H1 (cell line): ENCODE results near the gene FSTL4. TPM values are rescaled to one million over a fixed set of nuclear protein-coding genes. Genes with fewer than 3 reads are reported as not detected.

ENCODE experiments used
- CTCF ChIA-PET: fragments of 300-600 bp; sonication (Branson Sonifier 250); formaldehyde crosslinking; loops from one replicate; lab custom pipeline; 2021; ENCODE audit not compliant: partially characterized antibody; lab: Charles Lee
- POLR2A ChIA-PET: fragments of 300-600 bp; sonication (Branson Sonifier 250); formaldehyde crosslinking; loops from one replicate; lab custom pipeline; 2021; ENCODE audit warnings: inconsistent platforms; ENCODE audit not compliant: partially characterized antibody; lab: Charles Lee
- DNase-seq, 2 experiments: peaks; one replicate each; pipeline versions ENCODE4 v3.0.0 to v3.0.0-alpha.2; 2010 to 2022; ENCODE audit warnings: low spot score in 2 of 2, low read depth in 1 of 2, mixed read lengths in 1 of 2
- FAIRE-seq: peaks from 2 replicates; lab custom pipeline; 2011; peaks lifted over from hg19 to GRCh38; lab: Jason Lieb, UNC
- H2AFZ ChIP-seq: 2 replicates; pipeline ENCODE4 v1.8.1; 2012; ENCODE audit warnings: low read length, inconsistent platforms
- H2AK5ac ChIP-seq: 2 replicates; pipeline ENCODE4 v1.6.1; 2013; ENCODE audit warnings: low read depth, low read length
- H2BK120ac ChIP-seq: replicated peaks from 2 replicates; pipeline ENCODE3; 2013; ENCODE audit warnings: low read depth, low read length, inconsistent platforms
- H2BK12ac ChIP-seq: 2 replicates; pipeline ENCODE4 v1.6.1; 2013; ENCODE audit warnings: low read depth, low read length
- H2BK15ac ChIP-seq: 2 replicates; pipeline ENCODE4 v1.6.1; 2013; ENCODE audit warnings: low read length
- H2BK20ac ChIP-seq: 2 replicates; pipeline ENCODE4 v1.6.1; 2013; ENCODE audit warnings: low read length
- H2BK5ac ChIP-seq: 2 replicates; pipeline ENCODE4 v1.6.1; 2013; ENCODE audit warnings: low read depth, low read length
- H3K14ac ChIP-seq: 2 replicates; pipeline ENCODE4 v1.6.1; 2013; ENCODE audit warnings: inconsistent platforms; ENCODE audit not compliant: insufficient read length
- H3K18ac ChIP-seq: 2 replicates; pipeline ENCODE4 v1.6.1; 2013; ENCODE audit warnings: low read length; ENCODE audit errors: extremely low read depth
- H3K23ac ChIP-seq: 2 replicates; pipeline ENCODE4 v1.6.1; 2013; ENCODE audit warnings: inconsistent platforms; ENCODE audit not compliant: insufficient read length
- H3K23me2 ChIP-seq: 2 replicates; pipeline ENCODE4 v1.6.1; 2013; ENCODE audit warnings: low read depth, low read length
- H3K27ac ChIP-seq: 2 replicates; pipeline ENCODE4 v1.6.1; 2011; ENCODE audit warnings: low read depth, low read length, inconsistent platforms
- H3K27me3 ChIP-seq, 4 experiments: replicated peaks in 1 of 4; 1 replicate in 1 of 4; 2 replicates in 3 of 4; pipeline versions ENCODE4 v1.6.1 to v1.8.1; 2011 to 2013; ENCODE audit warnings: low read length in 3 of 4, mild to moderate bottlenecking in 3 of 4, inconsistent platforms in 2 of 4, mixed read lengths in 2 of 4, moderate library complexity in 1 of 4; ENCODE audit not compliant: control insufficient read depth in 3 of 4, insufficient read depth in 3 of 4; ENCODE audit errors: extremely low read depth in 1 of 4
- H3K36me3 ChIP-seq, 4 experiments: 2 replicates each; pipeline versions ENCODE4 v1.6.1 to v1.8.1; 2011 to 2013; ENCODE audit warnings: mild to moderate bottlenecking in 4 of 4, low read length in 3 of 4, moderate library complexity in 2 of 4, control low read depth in 1 of 4, inconsistent platforms in 1 of 4; ENCODE audit not compliant: insufficient read depth in 4 of 4, control insufficient read depth in 2 of 4
- H3K4ac ChIP-seq: replicated peaks from 2 replicates; pipeline ENCODE3; 2013; ENCODE audit warnings: low read length, low read depth, mixed read lengths, inconsistent platforms; ENCODE audit not compliant: insufficient read length
- H3K4me1 ChIP-seq, 4 experiments: replicated peaks in 1 of 4; 1 replicate in 1 of 4; 2 replicates in 3 of 4; pipeline versions ENCODE4 v1.6.1 to v1.8.1; 2011 to 2013; ENCODE audit warnings: low read length in 3 of 4, inconsistent platforms in 2 of 4, mixed read lengths in 1 of 4; ENCODE audit not compliant: insufficient read depth in 4 of 4, control insufficient read depth in 3 of 4
- H3K4me2 ChIP-seq, 2 experiments: 2 replicates each; pipeline versions ENCODE4 v1.6.1 to v1.8.1; 2011 to 2013; ENCODE audit warnings: low read depth in 2 of 2, low read length in 2 of 2, control low read depth in 1 of 2, inconsistent platforms in 1 of 2, mild to moderate bottlenecking in 1 of 2; ENCODE audit not compliant: insufficient read depth in 1 of 2
- H3K4me3 ChIP-seq, 4 experiments: fragments of 200-600, 300-600 bp in 1 of 4; sonication (generic), shearing (Covaris generic), sonication (Bioruptor Twin) in 1 of 4; 2 replicates each; pipeline versions ENCODE4 v1.5.1 to v1.8.1; 2011 to 2016; ENCODE audit warnings: low read length in 4 of 4, low read depth in 3 of 4, control low read depth in 2 of 4, inconsistent platforms in 2 of 4, mild to moderate bottlenecking in 2 of 4, mixed read lengths in 1 of 4, moderate library complexity in 1 of 4; ENCODE audit not compliant: insufficient read depth in 2 of 4; ENCODE audit errors: extremely low read depth in 1 of 4
- H3K56ac ChIP-seq: replicated peaks from 2 replicates; pipeline ENCODE3; 2013; ENCODE audit warnings: low read depth, mild to moderate bottlenecking, mixed read lengths, low read length, inconsistent platforms; ENCODE audit not compliant: insufficient read length
- H3K79me1 ChIP-seq: 2 replicates; pipeline ENCODE4 v1.6.1; 2013; ENCODE audit warnings: low read depth, low read length, control low read depth
- H3K79me2 ChIP-seq, 2 experiments: 2 replicates each; pipeline versions ENCODE4 v1.6.1 to v1.8.1; 2012 to 2013; ENCODE audit warnings: low read length in 2 of 2, mild to moderate bottlenecking in 2 of 2, inconsistent platforms in 1 of 2; ENCODE audit not compliant: insufficient read depth in 2 of 2, control insufficient read depth in 1 of 2
- H3K9ac ChIP-seq, 4 experiments: replicated peaks in 1 of 4; 1 replicate in 1 of 4; 2 replicates in 3 of 4; pipeline versions ENCODE4 v1.6.1 to v1.8.1; 2011 to 2013; ENCODE audit warnings: low read depth in 3 of 4, low read length in 3 of 4, control low read depth in 2 of 4, mild to moderate bottlenecking in 2 of 4, moderate library complexity in 2 of 4, inconsistent platforms in 1 of 4; ENCODE audit errors: extremely low read depth in 1 of 4
- H3K9me3 ChIP-seq, 2 experiments: 2 replicates each; pipeline versions ENCODE4 v1.6.1 to v1.8.1; 2012 to 2013; ENCODE audit warnings: mild to moderate bottlenecking in 2 of 2, moderate library complexity in 2 of 2, control low read depth in 1 of 2, inconsistent platforms in 1 of 2, low read depth in 1 of 2, low read length in 1 of 2, mixed read lengths in 1 of 2; ENCODE audit not compliant: insufficient read depth in 2 of 2
- H4K20me1 ChIP-seq, 2 experiments: replicated peaks in 1 of 2; 2 replicates each; pipeline versions ENCODE3 to v1.8.1; 2011 to 2013; ENCODE audit warnings: inconsistent platforms in 2 of 2, low read length in 2 of 2, mild to moderate bottlenecking in 1 of 2; ENCODE audit not compliant: insufficient read depth in 2 of 2, control insufficient read depth in 1 of 2
- H4K5ac ChIP-seq: 2 replicates; pipeline ENCODE4 v1.6.1; 2013; ENCODE audit warnings: low read length, low read depth, mixed read lengths, inconsistent platforms; ENCODE audit not compliant: insufficient read length
- H4K8ac ChIP-seq: 2 replicates; pipeline ENCODE4 v1.8.0; 2013; ENCODE audit warnings: mild to moderate bottlenecking, moderate library complexity, low read length, inconsistent platforms; ENCODE audit not compliant: insufficient read depth; ENCODE audit errors: extremely low read depth
- H4K91ac ChIP-seq: replicated peaks from 2 replicates; pipeline ENCODE3; 2013; ENCODE audit warnings: low read length, mixed read lengths, inconsistent platforms; ENCODE audit not compliant: insufficient read length
- CHD2 ChIP-seq: IDR thresholded peaks from 2 replicates; pipeline ENCODE4 v1.6.1; 2012; ENCODE audit warnings: low read length, improper control_type of control experiment
- CTBP2 ChIP-seq: IDR thresholded peaks from 2 replicates; pipeline ENCODE4 v1.7.0; 2011; ENCODE audit warnings: borderline replicate concordance, mild to moderate bottlenecking, moderate library complexity, mixed read lengths, low read length; ENCODE audit not compliant: insufficient read depth, insufficient read length
- NANOG ChIP-seq: IDR thresholded peaks from 2 replicates; pipeline ENCODE4 v1.6.1; 2011; ENCODE audit warnings: low read length, low read depth, mild to moderate bottlenecking, inconsistent platforms; ENCODE audit not compliant: insufficient read depth, poor library complexity, severe bottlenecking
- SIN3A ChIP-seq, 2 experiments: IDR thresholded peaks in 1 of 2; conservative IDR thresholded peaks in 1 of 2; 2 replicates each; pipeline ENCODE4 v1.6.1; 2011 to 2012; ENCODE audit warnings: low read length in 2 of 2, improper control_type of control experiment in 1 of 2, low read depth in 1 of 2, mild to moderate bottlenecking in 1 of 2
- WGBS, 2 experiments: shearing (Covaris generic) in 1 of 2; methylation state at CpG; one replicate each; pipeline versions ENCODE4 v1.1.6 to v1.1.7; 2013 to 2015; ENCODE audit warnings: low lambda C conversion rate in 2 of 2, mixed read lengths in 2 of 2, inconsistent platforms in 1 of 2, low coverage in 1 of 2, missing lambda C conversion rate in 1 of 2; ENCODE audit not compliant: insufficient replicate concordance in 2 of 2, insufficient coverage in 1 of 2, insufficient read length in 1 of 2; ENCODE audit errors: extremely low coverage in 1 of 2, missing lambda C conversion rate in 1 of 2; 5-methylcytosine and 5-hydroxymethylcytosine counted together
- polyA plus RNA-seq, 7 experiments: library from polyadenylated mRNA; depleted of rRNA in 3 of 7; stranded (reverse) in 5 of 7; unstranded in 2 of 7; fragments of >200 nt in 5 of 7; fragments of 200-250 nt in 2 of 7; gene quantifications; 1 replicate in 5 of 7; 2 replicates in 1 of 7; 4 replicates in 1 of 7; pipeline versions ENCODE4 v1.2.1 to v1.2.3, GENCODE V29; 2011 to 2013; ENCODE audit warnings: missing spikeins in 2 of 7, mixed read lengths in 2 of 7
- total RNA-seq: library from RNA; stranded (reverse); fragmentation: NEBNext Ultra II Directional; extraction: Animal tissue kit (Norgen Biotek cat#: 25700); gene quantifications from 2 replicates; pipeline ENCODE4 v1.2.1, GENCODE V29; 2021

FSTL4 gene
- total and polyA plus RNA-seq, 2 of the 8 experiments (the other 6 are each of a cell fraction or from before 2014, with no cell fraction given) = 3.1 to 4.1 TPM

DNA sequence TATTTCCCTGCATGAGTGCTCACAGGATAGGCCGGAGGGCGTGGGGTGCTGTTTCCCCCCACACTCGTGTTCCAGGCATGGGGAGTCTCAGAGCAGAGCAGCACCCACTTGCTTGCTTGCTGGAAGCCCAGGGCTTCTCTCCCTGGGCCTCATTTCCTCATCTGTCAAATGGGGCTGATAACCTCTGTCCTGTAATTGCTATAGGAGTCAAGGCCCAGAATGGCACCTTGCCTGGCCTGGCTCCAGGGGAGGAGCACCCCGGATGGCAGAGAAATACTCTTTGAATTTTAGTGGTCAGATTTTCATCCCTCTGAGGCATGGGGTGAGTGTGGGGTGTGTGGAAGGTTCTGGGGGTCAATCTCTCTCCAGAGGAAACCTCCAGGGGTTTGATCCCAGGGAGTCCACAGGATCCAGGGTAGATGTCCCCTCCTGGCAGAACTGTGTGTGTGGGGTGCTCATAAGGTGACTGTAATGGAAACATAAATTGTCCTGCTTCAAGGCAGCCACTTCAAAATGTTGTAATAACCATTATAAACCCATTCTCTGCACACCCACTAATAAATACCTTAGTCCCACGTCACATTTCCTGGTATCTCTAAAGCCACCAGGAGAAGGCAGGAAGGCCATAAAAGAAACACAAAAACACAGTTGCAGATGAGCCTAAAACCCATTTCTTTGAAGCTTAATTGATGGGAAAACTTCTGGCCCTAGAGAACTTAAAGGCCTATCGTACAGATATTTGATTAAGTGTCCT is 272.2 kb downstream of the FSTL4 start:
- H4K8ac ChIP-seq = no peak overlapping the region
- H2BK12ac ChIP-seq = peak overlapping the region; percentile 44; the same call in 1 of the 2 replicates
- H3K56ac ChIP-seq = no peak overlapping the region
- H3K4ac ChIP-seq = no peak overlapping the region
- no peak overlapping the region for H4K5ac ChIP-seq
- FAIRE-seq (no peak), DNase-seq (no peak)
- no peak overlapping the region for H3K14ac ChIP-seq
- no peak overlapping the region for H2AK5ac ChIP-seq
- H2BK120ac ChIP-seq = no peak overlapping the region
- peaks cover 3 to 29% (median 4%) of the 10 kb centered on the region in 4 experiments; a peak in 6 of 7 replicates for H3K4me1 ChIP-seq
- H3K9ac ChIP-seq = no peak overlapping the region
- no peaks in the 10 kb centered on the region for H3K79me2 ChIP-seq
- no peak overlapping the region for H2BK15ac ChIP-seq
- H2BK20ac ChIP-seq = no peak overlapping the region
- H2BK5ac ChIP-seq = no peak overlapping the region
- POLR2A ChIA-PET = no interaction called here
- H3K4me3 ChIP-seq = no peak overlapping the region
- H3K27me3 ChIP-seq = no peaks in the 10 kb centered on the region
- no peaks in the 10 kb centered on the region for H3K36me3 ChIP-seq
- H3K4me2 ChIP-seq = 0 out of 4 replicates have a peak overlapping the region, but pooled peaks of 1 of the 2 experiments have one; percentile 27
- no peak overlapping the region for H4K91ac ChIP-seq
- no peaks in the 10 kb centered on the region for H3K9me3 ChIP-seq
- CTCF ChIA-PET = interaction anchor here (1.0 to 7.5 kb wide), 8 partner anchors 8 to 85 kb away, joined by 3 to 50 read pairs (median 8); no protein-coding TSS in a partner anchor
- H3K23me2 ChIP-seq = no peaks in the 10 kb centered on the region
- no peaks in the 10 kb centered on the region for H3K79me1 ChIP-seq
- H4K20me1 ChIP-seq = no peaks in the 10 kb centered on the region
- H3K18ac ChIP-seq = no peak overlapping the region
- H2AFZ ChIP-seq = no peak overlapping the region
- no peak overlapping the region for H3K23ac ChIP-seq
- 95% methylated on average over 6 of the region's 6 CpGs; no CpG with 5 or more reads in 1 of the 2 experiments for WGBS, 2 experiments
- H3K27ac ChIP-seq = no peak overlapping the region
- TF ChIP-seq SIN3A (conservative IDR thresholded peaks at IDR 0.05 in 1 of 2, IDR thresholded peaks at IDR 0.05 in 1 of 2; ENCODE audit: low read depth in 1 of 2, low read length in 2 of 2) (no peak), CTBP2 (no peak), CHD2 (no peak), NANOG (no peak)
